ENCODE data around the gene ANKS1A.

GRCh38 chr6:34839666-34840352, 49.2 kb upstream of the ANKS1A start:
- TF ChIP-seq NR2C2 (CRISPR knock-in tag; IDR thresholded peaks at IDR 0.05): no peak
- TF ChIP-seq, protein P1, sequence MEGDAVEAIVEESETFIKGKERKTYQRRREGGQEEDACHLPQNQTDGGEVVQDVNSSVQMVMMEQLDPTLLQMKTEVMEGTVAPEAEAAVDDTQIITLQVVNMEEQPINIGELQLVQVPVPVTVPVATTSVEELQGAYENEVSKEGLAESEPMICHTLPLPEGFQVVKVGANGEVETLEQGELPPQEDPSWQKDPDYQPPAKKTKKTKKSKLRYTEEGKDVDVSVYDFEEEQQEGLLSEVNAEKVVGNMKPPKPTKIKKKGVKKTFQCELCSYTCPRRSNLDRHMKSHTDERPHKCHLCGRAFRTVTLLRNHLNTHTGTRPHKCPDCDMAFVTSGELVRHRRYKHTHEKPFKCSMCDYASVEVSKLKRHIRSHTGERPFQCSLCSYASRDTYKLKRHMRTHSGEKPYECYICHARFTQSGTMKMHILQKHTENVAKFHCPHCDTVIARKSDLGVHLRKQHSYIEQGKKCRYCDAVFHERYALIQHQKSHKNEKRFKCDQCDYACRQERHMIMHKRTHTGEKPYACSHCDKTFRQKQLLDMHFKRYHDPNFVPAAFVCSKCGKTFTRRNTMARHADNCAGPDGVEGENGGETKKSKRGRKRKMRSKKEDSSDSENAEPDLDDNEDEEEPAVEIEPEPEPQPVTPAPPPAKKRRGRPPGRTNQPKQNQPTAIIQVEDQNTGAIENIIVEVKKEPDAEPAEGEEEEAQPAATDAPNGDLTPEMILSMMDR (IDR thresholded peaks at IDR 0.05): no peak

Data from WTC11 (cell line).